Measurements from ENCODE around the gene TCP11L2.
"Not testable (repeated sequence)": the region's sequence is repeated elsewhere in the genome, so short reads cannot be mapped to it uniquely, and the experiment has no call there.

Gene TCP11L2

DNA sequence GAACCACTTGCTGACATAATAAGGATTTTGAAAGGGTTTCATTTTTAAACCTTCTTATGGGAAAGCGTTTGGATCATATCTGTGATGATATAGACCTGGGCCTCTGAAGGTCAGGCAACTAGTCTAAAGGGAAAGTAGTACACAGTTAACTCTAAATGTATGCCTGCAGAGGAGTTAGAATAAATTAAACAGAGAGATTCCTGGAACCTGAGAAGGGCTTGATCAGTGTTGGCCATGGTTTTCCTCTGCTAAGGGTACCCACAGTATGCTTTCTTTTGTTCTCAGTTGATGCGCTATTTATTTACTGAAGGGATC is 40.6 kb downstream of the TCP11L2 start:
- DNase-seq (ENCODE audit: low read depth): no peak

DNA sequence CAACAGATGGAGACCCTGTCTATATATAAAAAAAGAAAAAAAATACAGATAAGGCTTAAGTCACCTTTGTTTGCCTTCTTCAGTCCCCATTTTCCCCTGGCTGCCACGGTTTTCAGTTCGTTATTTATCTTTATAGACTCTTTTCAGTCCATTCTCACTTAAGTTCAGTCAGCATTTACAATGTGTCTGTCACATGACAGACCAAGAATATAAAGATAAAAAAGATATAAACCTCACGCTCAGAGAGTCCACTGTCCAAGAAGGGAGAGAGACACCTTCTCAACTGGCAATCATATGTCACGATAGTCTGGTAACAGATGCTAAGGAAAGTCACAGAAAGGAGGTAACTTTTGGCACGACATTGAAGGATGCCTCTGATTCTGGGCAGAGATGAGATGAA is 41.6 kb downstream of the TCP11L2 start:
- DNase-seq (ENCODE audit: low read depth): no peak

DNA sequence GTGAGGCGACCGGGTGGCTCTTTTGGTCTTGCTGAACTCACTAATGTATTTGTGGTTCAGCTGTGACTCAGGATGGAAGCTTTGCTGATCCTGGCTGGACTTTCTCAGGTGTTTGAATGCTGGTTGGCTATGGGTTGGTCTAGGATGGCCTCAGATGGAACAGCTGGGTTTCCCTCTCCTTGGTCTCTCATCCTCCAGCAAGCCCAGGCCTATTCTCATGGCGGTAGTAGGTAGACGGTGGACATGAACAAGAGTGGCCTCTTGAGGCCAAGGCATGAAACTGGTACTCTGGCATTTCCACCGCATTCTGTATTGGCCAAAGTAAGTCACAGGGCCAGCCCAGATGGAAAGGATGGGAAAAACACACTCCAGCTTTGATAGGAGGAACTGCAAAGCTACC is 43.2 kb downstream of the TCP11L2 start:
- DNase-seq (ENCODE audit: low read depth): no peak

DNA sequence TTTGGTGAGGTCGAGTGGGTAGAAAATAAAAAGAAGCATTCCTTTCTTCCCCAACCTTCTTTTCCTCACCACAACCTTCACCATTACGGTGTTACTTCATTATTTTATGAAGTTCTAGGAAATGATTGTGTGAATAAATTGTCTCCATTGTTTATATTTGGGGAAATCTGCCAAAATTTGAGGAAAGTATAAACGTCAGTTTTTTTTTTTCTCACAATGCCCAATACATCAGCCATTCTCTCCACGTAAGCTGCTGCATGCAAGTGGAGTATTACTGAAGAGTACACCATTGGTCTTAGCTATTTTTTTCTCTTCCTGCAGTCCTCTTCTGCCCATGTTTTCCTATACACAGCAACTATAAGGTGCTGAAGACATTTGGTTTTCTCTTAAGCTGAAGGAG is 45.9 kb downstream of the TCP11L2 start:
- DNase-seq (ENCODE audit: low read depth): no peak

DNA sequence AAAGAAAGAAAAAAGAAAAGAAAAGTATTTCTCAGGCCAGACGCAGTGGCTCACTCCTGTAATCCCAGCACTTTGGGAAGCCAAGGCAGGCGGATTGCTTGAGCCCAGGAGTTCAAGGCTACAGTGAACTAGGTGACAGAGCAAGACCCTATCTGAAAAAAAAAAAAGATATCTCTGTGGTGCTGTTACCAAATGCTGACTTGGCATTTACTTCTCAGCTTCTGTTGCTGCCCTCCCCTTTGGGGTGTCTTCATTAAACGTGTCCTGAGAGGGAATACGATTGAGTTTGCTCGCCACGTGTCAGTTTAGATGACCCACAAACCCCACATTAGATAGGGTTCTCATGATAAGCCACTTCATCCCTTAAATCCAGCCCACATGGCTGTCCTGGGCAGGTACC is 50.6 kb downstream of the TCP11L2 start:
- no peak for DNase-seq (ENCODE audit: low read depth)

DNA sequence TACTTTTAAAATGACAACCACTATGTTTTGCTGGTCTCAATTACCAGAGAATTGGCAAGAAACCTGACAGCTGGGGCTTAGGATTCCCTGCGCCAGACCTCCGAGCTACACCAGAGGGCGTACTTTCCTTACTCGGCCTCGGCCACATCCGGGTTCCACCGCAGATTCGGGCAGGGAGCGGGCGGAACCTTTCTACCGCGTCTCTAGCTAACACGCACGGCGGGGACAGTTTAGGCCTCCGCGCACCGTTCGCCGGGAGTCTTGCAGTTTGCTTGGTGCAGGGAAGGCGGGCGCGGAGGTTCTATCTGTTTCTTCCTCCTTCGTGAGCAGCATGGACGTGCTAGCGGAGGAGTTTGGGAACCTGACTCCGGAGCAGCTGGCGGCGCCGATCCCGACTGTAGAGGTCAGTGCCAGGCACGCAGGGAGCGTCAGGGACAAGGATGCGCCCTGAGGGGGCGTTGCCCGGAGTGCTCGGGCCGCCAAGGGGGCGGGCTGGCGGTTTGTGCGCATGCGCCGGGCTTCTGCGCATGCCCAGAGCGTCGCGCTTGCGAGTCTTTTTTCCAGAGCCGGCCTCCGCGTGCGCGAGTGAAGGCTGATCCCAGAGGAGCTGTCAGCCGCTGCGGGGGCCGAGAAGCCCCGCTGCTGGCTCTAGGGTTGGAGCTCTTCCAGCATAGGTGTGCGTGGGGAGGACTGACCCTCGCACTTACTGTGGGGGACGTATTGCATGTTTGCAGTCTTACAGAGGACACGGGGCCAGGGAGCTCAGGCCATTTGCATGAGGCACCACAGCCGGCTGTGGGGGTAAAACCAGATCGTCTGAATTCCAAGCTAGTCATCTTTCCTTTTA is 55.2 kb downstream of the TCP11L2 start, which contains the start of gene POLR3B:
TSS of gene POLR3B (plus strand) at position 200 of the 847 bp plus-strand sequence. CDS start at position 332, 132 bp downstream.
- DNase-seq (ENCODE audit: low read depth): peak; percentile 86

DNA sequence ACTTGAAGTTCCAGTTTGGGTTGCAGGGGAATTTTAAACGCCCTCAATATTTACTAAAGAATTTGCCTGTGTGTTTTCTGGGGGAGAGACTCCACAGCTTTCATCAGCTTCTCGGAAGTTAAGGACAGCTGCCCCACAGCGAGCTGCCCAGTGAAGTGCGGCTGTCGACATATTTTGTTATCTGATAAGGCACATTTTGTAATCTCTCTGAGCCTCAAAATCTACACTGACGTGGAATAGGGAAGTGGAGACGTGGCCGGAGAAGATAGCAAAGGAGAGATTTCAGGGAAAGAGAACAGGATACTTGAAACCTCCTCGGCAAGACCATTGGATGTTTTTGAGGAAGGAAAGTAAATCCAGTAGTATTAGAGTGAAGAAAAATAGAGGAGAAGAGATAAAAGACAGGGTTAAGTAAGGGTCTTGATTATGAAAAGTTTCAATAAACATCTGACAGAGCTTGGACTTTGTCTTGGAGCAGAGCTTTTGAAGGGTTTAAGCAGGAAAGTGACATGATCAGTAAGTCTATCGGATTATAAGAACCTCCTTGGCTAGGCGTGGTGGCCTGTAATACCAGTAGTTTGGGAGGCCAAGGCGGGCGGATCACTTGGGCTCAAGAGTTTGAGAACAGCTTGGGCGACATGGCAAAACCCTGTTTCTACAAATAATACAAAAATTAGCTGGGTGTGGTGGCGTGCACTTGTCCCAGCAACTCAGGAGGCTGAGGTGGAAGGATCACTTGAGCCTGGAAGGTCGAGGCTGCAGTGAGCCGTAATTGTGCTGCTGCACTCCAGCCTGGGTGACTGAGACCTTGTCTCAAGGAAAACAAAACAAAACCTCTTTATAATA is 56.1 kb downstream of the TCP11L2 start:
- peak; percentile 51 for DNase-seq (ENCODE audit: low read depth)

DNA sequence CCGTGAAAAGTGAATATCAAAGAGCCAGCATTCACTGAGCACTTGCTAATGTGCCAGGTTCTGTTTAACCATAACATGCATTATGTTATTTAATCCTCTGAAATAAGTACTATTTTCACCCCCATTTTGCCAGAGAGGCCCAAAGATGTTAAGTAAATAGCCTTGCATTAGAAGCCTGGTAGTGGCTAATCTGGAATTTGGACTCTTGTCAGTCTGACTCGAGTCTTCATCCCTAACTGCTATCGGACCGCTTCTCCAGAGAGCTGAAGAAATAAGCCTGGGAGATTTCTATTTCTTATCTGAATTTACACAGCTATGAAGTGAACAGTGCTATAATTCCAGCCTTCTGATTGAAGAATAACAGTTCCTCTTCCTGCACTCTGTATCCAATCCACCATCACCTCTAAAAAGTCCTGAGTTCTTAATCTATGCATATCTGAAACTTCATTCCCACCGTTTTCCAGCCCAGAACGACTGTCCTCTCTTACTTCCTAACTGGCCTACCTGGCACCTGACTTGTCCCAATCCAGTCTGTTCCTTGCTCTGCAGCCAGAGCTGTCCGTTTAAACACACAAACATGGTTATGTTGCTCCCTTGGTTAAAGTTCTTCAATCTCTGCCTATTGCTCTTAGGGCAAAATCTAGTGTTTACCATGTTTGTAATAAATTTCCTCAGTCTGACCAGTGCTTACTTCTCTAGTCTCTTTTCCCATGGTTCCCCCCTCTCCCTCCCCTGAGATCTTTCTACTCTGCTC is 57.3 kb downstream of the TCP11L2 start:
- DNase-seq (ENCODE audit: low read depth): no peak

DNA sequence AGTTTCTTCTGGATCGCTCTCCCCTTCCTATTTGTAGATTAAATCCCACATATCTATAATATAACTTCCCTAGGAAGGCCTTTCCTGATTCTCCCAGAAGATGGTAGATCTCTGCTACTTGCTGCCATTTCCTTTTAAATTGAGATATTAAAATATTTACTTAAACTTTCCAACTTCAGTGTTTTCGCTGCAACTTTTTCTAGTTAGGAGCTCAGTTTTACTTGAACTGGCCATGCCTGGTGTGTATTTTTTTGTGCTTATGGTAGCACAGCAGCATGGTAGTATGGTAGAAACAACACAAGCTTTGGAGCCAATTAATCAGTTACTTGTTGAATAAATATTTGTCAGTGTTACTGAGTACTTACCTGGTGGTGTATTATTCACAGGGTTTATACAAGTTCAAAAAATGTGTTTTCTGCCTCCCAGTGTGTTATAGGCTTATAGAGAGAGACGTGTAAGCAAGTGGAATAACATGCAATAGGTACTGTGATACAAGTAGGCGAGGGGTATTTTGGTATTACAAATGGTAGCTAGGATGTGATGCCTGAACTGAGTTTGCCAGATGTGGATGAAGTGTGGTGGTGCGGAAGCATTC is 58.0 kb downstream of the TCP11L2 start:
- DNase-seq (ENCODE audit: low read depth): no peak

DNA sequence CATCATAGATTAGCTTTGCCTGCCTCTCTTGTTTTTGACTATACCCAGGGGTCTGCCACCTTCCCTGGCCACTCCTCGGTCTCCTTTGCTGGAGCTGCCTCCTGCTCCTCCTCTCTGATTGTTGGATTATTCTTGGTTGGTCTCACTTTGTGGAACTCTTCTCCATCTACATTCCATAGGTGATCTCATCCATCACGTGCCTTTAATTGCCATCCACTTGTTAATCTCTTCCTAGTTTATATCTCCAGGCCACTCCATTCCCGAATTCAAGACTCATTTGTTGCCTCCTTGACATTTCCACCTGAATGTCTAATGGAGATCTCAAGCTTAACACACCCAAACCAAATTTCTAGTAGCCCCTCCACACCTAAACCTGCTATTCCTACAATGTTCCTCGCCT is 60.4 kb downstream of the TCP11L2 start:
- no peak for DNase-seq (ENCODE audit: low read depth)

DNA sequence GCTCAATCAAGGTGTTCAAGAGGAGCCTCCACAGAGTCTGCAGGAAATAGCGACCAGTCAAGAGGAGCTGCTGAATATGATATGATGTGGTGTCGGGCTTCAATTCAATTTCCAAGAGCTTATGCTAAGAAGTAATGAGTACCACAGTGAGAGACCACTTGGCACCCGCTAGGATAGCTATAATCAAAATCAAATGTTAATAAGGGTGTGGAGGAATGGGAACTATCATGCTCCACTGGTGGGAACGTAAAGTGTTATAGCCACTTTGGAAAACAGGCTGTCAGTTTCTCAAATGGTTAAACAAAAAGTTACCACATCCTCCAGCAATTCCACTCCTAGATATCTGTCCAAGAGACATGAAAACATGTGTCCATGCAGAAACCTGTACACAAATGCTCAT is 61.7 kb downstream of the TCP11L2 start:
- no peak for DNase-seq (ENCODE audit: low read depth)

DNA sequence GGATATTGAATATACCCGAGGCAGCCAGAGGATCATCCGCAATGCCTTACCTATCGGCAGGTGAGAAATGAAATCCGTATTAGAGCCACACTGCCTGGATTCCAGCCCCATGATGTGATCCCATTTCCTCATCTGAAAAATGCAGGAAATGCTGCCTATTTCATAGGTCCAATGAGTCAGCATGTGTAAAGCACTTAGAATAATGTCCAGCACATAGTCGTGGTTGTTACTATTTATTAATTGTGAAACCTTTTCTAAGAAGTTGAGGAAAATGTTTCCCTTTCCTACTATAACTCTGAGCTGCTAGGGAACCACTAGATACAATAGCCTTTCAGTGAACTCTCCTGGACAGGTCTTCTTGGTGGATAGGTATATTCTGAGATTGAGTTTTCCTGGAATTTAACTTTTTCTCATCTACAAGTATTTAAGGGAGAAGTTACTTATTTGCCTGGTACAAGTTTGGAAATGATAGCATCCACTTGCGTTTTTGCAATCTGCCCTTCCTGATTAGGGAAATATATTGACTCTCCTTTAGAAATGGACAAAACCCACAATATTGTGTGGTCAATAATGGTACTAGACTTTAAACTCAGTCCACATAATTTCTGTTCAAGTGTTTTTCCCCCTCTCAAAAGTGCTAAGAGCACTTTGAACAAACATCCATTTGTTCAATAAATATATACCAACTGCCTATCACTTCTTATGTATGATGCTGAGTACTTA is 67.3 kb downstream of the TCP11L2 start:
- peak; percentile 56 for DNase-seq (ENCODE audit: low read depth)

DNA sequence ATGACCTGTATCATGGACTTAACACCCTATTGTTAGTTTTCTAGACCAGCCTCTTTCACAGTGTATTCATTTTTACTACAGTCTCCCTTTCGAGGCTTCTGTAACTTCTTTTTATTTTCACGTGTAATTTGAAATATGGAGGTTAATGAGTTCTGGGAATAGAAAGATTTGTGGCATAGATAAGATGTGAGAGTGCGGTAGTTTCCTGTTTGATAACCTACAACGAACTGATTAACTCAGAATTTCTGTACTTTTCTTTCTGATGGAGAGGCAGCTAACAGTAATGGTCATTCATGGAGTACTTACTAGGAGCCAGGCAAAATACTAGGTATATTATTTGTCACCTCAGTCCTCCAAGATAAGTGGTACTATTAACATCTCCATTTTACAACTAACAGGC is 76.3 kb downstream of the TCP11L2 start:
- no peak for DNase-seq (ENCODE audit: low read depth)

DNA sequence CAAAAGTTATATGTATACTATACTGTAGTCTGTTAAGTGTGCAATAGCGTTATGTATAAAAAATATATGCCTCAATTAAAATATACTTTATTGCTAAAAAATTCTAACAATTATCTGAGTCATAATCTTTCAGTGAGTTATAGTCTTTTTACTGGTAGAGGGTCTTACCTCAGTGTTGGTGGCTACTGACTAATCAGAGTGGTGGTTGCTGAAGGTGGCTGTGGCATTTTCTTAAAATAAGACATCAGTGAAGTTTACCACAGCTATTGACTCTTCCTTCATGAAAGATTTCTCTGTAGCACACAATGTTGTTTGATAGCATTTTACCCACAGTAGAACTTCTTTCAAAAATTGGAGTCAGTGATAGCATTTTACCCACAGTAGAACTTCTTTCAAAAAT is 78.4 kb downstream of the TCP11L2 start:
- no peak for DNase-seq (ENCODE audit: low read depth)

DNA sequence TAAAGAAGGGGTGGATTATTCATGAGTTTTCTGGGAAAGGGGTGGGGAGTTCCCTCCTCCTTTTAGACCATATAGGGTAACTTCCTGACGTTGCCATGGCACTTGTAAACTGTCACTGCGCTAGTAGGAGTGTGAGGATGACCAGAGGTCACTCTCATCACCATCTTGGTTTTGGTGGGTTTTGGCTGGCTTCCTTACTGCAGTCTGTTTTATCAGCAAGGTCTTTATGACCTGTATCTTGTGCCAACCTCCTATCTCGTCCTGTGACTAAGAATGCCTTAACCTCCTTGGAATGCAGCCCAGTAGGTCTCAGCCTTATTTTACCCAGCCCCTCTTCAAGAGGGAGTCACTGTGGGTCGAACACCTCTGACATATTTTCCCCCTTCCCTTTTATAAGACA is 79.3 kb downstream of the TCP11L2 start:
- not testable (repeated sequence) for DNase-seq (ENCODE audit: low read depth)

DNA sequence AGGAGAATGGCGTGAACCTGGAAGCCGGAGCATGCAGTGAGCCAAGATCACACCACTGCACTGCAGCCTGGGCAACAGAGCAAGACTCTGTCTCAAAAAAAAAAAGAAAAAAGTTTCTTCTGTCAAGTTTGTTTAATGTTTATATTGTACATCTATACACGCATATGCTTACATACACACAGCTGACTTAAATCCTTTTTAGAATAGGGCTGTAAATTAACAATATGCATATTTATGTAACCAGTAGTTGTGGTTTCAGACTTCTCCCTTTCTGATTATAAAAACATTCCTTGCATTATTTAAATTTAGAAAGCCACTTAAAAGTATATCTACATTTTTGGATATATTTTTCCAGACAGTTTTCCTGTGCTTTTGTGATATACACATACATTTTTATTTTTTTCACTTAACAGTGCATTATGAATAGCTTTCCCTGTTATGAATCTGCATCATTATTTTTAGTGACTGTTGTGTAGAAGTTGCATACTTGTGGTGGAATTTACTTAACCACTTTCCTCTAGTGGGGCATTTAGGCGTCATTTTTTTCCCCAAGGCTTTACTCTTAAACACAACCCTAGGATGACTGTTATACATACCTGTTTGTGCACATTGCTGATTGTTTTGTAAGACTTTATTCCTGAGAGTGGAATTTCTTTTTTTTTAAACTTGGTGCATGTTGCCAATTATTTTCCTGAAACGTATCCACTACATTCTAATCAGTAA is 84.4 kb downstream of the TCP11L2 start:
- no peak for DNase-seq (ENCODE audit: low read depth)

DNA sequence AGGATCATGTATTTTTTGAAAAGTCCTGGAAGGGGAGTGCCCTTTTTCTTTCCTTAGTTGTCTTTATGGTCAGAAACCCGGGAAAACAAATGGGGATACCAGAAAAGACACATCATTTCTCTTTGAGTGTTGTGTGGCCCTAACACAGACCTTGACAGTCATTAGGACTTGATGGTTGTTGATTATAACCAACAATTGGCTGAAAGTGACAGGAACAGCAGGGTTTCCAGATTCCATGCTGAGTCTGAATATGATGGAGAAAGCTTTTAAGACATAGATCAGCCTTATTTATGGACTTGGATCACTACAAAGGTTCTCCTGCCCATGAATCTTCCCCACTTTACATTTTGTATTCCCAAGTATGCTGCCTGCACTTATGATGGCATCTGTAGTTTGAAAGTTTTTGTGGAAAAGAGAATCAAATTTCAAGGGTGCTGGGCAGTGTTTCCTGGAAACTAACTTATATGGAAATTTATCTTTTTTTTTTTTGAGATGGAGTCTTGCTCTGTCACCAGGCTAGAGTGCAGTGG is 85.4 kb downstream of the TCP11L2 start:
- DNase-seq (ENCODE audit: low read depth): no peak

DNA sequence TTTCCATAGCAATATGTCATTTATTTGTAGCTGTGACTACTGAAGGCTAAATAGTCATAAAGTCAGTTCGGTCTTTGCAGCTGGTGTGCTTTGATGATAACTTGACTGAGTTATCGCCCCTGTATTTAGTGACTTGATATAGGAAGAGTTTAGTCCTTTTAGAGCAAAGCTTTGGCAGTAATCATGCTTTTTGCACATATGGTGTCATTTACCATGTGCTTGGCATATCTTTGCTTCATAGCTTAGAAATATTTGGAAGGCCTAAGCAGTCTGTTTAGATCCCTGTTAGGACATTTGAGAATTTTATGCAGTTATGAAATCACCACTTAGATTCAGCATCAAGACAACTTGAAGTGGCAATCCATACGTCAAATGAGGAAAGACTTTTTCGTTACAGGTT is 86.6 kb downstream of the TCP11L2 start:
- DNase-seq (ENCODE audit: low read depth): no peak

DNA sequence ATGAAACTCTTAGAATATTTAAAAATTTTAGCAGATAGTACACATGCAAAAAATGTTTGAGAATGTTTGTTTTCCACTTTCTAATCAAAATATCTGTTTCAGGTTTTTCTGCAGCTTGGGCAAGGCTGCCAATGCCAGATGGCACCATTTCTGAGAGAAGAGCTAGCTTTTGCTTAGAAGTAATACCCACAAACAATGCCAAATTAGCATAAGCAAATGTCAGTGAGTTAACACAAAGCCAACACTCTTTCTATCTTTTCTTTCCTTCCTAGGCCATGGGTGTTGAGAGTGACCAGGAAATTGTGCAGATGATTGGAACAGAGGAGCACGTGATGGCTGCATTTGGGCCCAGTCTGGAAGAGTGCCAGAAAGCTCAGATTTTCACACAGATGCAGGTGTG is 90.2 kb downstream of the TCP11L2 start:
- DNase-seq (ENCODE audit: low read depth): no peak
